GM12873 (cell line): ENCODE data around the gene IL33.

Source experiments
- CTCF ChIP-seq: IDR thresholded peaks from 2 replicates; pipeline ENCODE4 v1.5.1; 2012; ENCODE audit warnings: low read depth, mild to moderate bottlenecking, moderate library complexity, low read length, control low read depth; ENCODE audit not compliant: insufficient read depth; ENCODE audit errors: missing control alignments

IL33 gene

GRCh38 chr9:6302417-6302816 is 86.8 kb downstream of the IL33 start:
- no peak for TF ChIP-seq CTCF

- TF ChIP-seq CTCF, result no peak
Observed at GRCh38 chr9:6304232-6304631, 88.6 kb downstream of the IL33 start.

- TF ChIP-seq CTCF, result peak; percentile 45
Observed at GRCh38 chr9:6305954-6306563, 90.5 kb downstream of the IL33 start.
